ENCODE results near the gene TTLL11. TPM values are rescaled to one million over a fixed set of nuclear protein-coding genes. Genes with fewer than 3 reads are reported as not detected.
A peak's percentile ranks its signal among the peaks of the same experiment; 100 is the strongest.

TTLL11 gene
- total RNA-seq, 6 experiments from 2014 or later = 3.2 to 5.2 (median 4.1) TPM

DNA sequence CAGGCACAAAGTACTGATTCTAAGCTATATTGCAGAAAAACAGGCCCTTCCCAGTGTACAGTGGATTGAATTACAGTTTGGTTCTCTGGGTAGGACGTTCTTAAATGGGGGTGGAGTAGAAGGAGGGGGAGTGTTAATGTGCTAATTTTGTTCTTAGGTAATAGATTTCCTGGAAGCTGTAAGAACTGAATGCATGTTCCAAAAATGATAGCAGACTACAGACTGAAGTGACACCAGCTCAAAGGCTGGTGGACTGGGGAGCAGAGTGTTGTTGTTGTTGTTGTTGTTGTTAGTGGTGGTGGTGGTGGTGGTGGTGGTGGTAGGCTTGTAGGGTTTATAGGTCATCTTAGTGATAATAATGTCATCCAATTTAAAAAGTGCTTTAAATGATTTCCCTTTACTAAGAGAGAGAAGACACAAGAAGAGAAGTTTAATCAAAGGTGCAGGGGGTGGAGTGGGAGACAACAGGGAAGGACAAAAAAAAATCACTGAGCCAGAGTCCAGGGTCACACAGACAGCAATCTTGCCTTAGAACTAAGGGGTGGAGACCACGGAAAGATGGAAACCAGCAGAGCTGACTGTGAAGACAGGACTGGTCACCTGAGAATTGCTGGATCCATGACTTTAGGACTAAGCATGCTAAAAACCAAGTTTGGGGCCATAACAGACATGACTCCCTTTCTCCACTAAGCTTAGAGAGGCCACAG, 27.0 kb downstream of the TTLL11 start:
- DNase-seq (no peak), ATAC-seq (peak in 1 of 4 donors; percentile 59)
- TF ChIP-seq, protein P1, sequence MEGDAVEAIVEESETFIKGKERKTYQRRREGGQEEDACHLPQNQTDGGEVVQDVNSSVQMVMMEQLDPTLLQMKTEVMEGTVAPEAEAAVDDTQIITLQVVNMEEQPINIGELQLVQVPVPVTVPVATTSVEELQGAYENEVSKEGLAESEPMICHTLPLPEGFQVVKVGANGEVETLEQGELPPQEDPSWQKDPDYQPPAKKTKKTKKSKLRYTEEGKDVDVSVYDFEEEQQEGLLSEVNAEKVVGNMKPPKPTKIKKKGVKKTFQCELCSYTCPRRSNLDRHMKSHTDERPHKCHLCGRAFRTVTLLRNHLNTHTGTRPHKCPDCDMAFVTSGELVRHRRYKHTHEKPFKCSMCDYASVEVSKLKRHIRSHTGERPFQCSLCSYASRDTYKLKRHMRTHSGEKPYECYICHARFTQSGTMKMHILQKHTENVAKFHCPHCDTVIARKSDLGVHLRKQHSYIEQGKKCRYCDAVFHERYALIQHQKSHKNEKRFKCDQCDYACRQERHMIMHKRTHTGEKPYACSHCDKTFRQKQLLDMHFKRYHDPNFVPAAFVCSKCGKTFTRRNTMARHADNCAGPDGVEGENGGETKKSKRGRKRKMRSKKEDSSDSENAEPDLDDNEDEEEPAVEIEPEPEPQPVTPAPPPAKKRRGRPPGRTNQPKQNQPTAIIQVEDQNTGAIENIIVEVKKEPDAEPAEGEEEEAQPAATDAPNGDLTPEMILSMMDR (IDR thresholded peaks at IDR 0.05) = no peak
- TF ChIP-seq POLR2A (IDR thresholded peaks at IDR 0.05) = no peak
- Histone ChIP-seq H3K27me3 (no peaks in the 10 kb centered on the region), H3K36me3 (no peaks in the 10 kb centered on the region), H3K4me3 (no peak overlapping the region), H3K4me1 (peaks cover 0 to 4% (median 0%) of the 10 kb centered on the region in 4 donors), H3K27ac (no peak overlapping the region), H3K9me3 (no peaks in the 10 kb centered on the region)
- intact Hi-C loops (cut with DNase I) = no loop called here
- WGBS (ENCODE audit: insufficient coverage, low coverage, low lambda C conversion rate, missing lambda C conversion rate) = 62% methylated on average over 2 of the region's 2 CpGs

DNA sequence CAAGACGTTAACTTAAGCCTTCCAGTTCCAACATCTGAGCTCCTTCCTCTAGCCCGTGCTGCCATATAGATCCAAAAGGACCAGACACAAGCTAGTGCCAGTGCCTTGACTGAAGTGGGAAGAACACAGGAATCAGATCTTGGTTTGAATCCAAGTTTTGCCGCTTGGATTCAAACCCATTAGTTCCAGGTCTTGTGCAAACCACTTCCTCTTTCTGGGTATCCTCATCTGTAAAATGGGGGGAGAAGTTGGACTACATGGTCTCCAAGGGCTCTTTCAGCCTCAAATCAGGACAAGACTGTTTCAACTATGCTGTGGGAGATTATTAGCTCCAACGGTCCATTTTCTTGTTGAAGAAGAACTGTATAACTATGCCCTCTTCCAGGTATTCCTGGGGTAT, 32.6 kb downstream of the TTLL11 start:
- DNase-seq (no peak), ATAC-seq (no peak)
- no peaks in the 10 kb centered on the region for H3K9me3 ChIP-seq
- intact Hi-C loops (cut with DNase I) = no loop called here
- H3K27me3 ChIP-seq = no peaks in the 10 kb centered on the region
- H3K27ac ChIP-seq = no peak overlapping the region
- no peaks in the 10 kb centered on the region for H3K36me3 ChIP-seq
- 93% methylated on average over 2 of the region's 4 CpGs for WGBS (ENCODE audit: insufficient coverage, low coverage, low lambda C conversion rate, missing lambda C conversion rate)
- H3K4me3 ChIP-seq = no peak overlapping the region
- no peaks in the 10 kb centered on the region for H3K4me1 ChIP-seq
- no peak for TF ChIP-seq POLR2A (IDR thresholded peaks at IDR 0.05)
- TF ChIP-seq, protein P1 (IDR thresholded peaks at IDR 0.05) = no peak

- no peak overlapping the region for H3K27ac ChIP-seq
- no peak overlapping the region for H3K4me3 ChIP-seq
- H3K9me3 ChIP-seq = no peaks in the 10 kb centered on the region
- WGBS (ENCODE audit: insufficient coverage, low coverage, low lambda C conversion rate, missing lambda C conversion rate) = 40% methylated on average over 1 of the region's 1 CpG
- DNase-seq (no peak), ATAC-seq (no peak)
- intact Hi-C loops (cut with DNase I) = no loop called here
- TF ChIP-seq POLR2A (IDR thresholded peaks at IDR 0.05) = no peak
- TF ChIP-seq, protein P1 (IDR thresholded peaks at IDR 0.05) = no peak
- H3K4me1 ChIP-seq = no peaks in the 10 kb centered on the region
- no peaks in the 10 kb centered on the region for H3K27me3 ChIP-seq
- H3K36me3 ChIP-seq = no peaks in the 10 kb centered on the region
These were observed 33.2 kb downstream of the TTLL11 start for GRCh38 chr9:122059955-122060324.

DNA sequence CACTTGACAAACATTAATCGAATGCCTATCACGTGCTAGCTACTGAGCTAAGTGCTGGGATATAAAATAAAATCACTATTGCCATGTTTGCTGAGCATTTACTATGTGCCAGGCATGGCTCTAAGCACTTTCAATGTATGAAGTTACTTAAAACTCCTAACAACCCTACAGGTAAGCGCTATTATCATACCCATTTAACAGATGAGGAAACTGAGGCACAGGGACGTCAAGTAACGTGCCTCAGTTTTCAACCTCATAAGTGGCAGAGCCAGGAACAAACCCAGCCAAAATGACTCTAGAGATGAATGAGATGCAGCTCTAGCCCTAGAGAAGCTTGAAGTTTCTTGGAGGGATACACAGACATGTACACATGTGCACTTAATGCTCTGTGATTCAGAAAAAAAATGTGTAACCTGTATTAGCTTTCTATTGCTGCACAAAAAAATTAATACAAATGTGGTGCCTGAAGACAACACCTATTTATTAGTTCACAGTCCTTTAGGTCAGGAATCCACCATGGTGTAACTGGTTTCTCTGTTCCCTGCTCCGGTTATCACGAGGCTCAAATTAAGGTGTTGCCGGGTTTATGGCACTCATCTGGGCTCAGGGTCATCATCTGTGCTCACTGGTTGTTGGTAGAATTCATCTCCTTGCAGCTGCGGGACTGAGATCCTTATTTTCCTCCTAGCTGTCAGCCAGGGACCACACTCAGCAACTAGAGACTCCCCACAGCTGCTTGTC, 33.7 kb downstream of the TTLL11 start:
- H3K27ac ChIP-seq = no peak overlapping the region
- 95% methylated on average over 7 of the region's 9 CpGs for WGBS (ENCODE audit: insufficient coverage, low coverage, low lambda C conversion rate, missing lambda C conversion rate)
- ATAC-seq = no peak
- no peaks in the 10 kb centered on the region for H3K4me1 ChIP-seq
- no peaks in the 10 kb centered on the region for H3K9me3 ChIP-seq
- no peaks in the 10 kb centered on the region for H3K36me3 ChIP-seq
- no peak for TF ChIP-seq POLR2A (IDR thresholded peaks at IDR 0.05)
- TF ChIP-seq, protein P1 (IDR thresholded peaks at IDR 0.05) = no peak
- no peak overlapping the region for H3K4me3 ChIP-seq
- no peak for DNase-seq
- intact Hi-C loops (cut with DNase I) = no loop called here
- H3K27me3 ChIP-seq = no peaks in the 10 kb centered on the region

Measured in right lobe of liver (tissue), 6 donors.